ENCODE data around the gene CARD9.

DNA sequence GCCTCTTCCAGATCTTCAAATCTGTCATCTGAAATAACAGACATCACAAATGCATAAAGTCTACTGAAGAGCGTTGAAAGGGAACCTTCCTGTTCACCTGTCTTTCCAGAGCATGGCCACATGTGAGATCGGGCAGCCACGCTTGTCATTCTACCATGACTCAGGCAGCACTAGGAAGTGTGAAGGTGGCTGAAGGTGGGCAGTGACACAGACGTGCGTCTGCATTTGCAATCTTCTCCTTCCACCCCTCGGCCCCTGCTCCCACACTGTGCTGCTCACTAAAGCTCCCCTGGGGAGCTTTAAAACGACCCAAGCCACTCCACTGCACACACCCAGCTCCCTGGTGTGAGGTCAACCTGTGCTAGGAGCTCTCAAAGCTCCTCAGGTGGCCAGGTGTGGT, 34.4 kb upstream of the CARD9 start:
- TF ChIP-seq EZH2 (IDR thresholded peaks at IDR 0.05; ENCODE audit: borderline replicate concordance, low read length): no peak
- TF ChIP-seq, protein P1, sequence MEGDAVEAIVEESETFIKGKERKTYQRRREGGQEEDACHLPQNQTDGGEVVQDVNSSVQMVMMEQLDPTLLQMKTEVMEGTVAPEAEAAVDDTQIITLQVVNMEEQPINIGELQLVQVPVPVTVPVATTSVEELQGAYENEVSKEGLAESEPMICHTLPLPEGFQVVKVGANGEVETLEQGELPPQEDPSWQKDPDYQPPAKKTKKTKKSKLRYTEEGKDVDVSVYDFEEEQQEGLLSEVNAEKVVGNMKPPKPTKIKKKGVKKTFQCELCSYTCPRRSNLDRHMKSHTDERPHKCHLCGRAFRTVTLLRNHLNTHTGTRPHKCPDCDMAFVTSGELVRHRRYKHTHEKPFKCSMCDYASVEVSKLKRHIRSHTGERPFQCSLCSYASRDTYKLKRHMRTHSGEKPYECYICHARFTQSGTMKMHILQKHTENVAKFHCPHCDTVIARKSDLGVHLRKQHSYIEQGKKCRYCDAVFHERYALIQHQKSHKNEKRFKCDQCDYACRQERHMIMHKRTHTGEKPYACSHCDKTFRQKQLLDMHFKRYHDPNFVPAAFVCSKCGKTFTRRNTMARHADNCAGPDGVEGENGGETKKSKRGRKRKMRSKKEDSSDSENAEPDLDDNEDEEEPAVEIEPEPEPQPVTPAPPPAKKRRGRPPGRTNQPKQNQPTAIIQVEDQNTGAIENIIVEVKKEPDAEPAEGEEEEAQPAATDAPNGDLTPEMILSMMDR (IDR thresholded peaks at IDR 0.05; ENCODE audit: low read length): no peak

Data from OCI-LY1 (cell line).